GM20431 (cell line): Measurements from ENCODE around the gene EPHB3.

Source experiments
- in situ Hi-C: fragments of 300-500 bp; cut with MseI, MboI; formaldehyde crosslinking; loops from one replicate; pipeline ENCODE4 v1.15.0; 2020; ENCODE audit warnings: low sequenced_read_pairs; ENCODE audit not compliant: unreplicated experiment

Gene EPHB3

GRCh38 chr3:184562878-184563560 is 1.4 kb downstream of the EPHB3 start:
- in situ Hi-C loops = no loop called here

GRCh38 chr3:184563561-184563925 is 2.0 kb downstream of the EPHB3 start:
- in situ Hi-C loops = no loop called here

DNA sequence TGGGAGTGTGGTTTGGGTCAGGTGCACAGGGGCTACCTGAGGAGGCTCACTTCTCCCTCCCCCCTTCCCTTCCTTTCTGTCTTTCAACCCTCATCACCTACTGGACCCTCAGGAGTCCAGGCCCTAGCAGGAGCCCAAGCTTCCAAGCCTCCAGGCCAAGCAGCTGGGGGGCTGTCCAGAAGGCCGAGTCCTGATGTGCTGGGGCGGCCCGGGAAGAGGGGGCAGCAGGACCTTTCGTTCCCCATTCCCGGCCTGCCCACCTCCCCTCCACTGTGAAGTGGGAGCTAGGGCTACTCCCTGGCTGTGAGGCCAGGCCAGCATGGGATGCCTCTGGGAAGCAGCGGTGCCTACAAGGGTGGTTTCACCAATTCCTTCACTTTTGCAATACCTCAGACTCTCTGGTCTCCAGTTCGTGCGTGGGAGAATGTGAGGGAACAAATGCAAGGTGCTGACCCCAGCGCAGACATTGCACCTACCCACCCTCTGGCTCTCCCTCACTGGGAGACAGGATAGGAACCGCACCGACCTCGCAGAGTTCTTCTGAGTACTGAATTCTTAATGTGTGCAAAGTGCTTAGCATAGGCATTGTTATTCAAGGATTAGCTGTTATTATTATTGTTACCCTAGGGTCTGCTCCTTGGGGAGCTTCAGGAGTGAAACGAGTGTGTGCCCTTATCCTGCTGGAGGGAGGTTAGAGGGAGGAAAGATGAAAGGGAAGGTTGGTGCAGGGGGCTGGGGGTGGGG is 2.5 kb downstream of the EPHB3 start:
- in situ Hi-C loops = no loop called here

DNA sequence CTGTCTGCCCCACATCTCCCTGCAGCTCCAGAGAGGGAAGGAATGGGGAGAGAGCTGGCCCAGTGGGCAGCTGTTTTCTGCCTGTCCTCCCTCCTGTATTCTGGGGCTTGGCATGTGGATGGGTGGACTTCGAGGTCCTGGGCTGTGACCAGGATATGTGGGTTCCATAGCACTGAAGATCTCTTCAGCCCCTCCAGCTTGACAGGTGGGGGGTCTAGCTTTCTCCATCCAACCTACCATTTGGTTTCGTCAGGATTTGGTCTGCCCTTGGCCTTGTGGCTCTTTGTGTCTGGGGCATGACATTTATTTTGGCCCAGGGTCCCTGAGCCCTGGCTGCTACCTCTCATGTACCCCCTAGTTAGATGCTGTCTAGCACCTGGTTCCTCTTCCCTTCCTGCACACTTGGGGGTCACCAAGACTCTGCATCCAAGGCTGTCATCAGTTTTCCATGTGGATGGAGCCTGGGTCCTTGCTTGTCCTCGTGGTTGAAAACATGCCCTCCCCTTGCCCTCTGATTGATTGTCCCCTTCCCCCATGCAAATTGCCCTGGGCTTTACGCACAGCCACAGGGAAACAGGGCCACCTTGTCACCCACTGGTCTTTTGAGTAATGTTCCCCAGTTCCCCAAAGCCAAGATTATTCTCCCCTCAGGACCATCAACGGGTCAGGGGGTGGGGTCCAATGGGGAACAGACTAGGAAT is 3.2 kb downstream of the EPHB3 start:
- in situ Hi-C loops = no loop called here

DNA sequence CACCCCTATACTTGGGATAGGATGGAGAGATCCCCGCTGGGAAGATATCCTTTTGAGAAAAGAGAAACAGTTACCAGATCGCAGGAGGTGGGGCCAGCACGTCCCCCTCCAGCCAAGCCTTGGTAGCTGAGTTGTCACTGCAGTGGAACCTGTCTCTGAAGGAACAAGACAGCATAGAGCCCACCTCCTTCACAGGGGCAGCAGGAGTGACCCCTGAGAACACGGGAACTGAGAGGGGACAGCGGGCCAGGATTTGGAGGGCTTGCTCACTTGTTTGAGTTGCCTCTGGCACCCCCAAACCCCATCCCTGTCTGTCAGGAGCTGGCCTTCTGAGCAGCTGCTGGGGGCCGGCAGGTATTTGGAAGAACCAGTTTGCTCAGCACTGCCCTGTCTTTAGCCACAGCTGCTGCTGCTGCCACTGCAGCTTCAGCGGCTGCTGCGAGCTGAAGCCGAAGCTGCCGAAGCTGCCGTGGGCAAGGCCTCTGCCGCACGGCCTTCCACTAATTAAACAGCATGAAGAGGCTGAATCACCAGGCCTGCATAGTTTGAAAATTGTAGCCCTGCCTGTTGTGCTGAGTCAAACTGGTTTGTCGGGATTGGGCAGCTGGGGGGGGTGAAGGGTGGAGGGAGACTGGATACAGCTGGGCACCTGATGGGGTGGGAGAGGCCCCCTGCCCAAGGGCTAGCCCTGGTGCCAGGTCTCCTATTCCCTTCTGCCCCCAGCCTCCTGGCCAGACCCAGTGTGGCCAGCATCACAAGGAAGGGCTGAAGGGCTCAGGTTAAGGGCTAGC is 4.0 kb downstream of the EPHB3 start:
- in situ Hi-C loops = no loop called here

GRCh38 chr3:184566441-184567414 is 5.1 kb downstream of the EPHB3 start:
- in situ Hi-C loops = no loop called here

GRCh38 chr3:184567946-184568559 is 6.5 kb downstream of the EPHB3 start:
- in situ Hi-C loops = no loop called here

DNA sequence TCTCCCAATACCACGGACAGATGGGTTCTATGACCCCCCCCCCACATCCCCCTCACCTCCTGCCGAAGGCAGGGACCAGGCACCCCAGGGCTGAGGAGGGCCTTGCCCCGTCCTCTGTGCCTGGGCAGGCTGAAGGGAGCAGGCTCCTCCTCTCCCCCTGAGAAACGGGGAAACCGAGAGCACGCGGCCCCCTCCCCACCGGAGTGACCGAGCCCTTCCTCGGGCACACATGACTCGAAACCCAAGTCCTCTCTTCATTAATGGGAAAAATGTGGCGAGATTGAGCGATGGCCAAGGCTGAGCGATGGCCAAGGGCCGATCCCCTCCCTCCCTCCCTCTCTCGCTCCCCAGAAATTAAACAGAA is 7.0 kb downstream of the EPHB3 start:
- in situ Hi-C loops = no loop called here

- in situ Hi-C loops = no loop called here
Measured at GRCh38 chr3:184568924-184569829, 7.6 kb downstream of the EPHB3 start.

DNA sequence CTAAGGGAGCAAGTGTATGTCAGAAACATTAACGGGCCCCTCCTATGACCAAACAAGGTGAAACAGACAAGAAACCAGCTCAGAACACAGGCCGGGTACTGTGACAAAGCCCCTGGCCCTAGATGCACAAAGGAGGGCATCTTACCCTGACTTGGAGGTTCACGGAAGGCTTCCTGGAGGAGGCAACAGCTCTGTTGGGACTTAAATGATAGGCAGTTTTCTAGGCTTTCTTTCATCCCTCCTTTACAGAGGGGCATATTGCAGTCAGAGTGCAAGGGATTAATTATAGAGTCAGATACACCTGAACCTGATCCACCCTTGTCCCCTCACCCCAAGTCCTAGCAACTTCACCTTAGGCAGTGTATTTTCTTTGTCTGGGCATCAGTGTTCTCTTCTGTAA is 8.4 kb downstream of the EPHB3 start:
- in situ Hi-C loops = no loop called here

GRCh38 chr3:184570489-184570888 is 8.9 kb downstream of the EPHB3 start:
- in situ Hi-C loops = no loop called here

- in situ Hi-C loops = no loop called here
Measured at GRCh38 chr3:184571750-184572377, 10.3 kb downstream of the EPHB3 start.

DNA sequence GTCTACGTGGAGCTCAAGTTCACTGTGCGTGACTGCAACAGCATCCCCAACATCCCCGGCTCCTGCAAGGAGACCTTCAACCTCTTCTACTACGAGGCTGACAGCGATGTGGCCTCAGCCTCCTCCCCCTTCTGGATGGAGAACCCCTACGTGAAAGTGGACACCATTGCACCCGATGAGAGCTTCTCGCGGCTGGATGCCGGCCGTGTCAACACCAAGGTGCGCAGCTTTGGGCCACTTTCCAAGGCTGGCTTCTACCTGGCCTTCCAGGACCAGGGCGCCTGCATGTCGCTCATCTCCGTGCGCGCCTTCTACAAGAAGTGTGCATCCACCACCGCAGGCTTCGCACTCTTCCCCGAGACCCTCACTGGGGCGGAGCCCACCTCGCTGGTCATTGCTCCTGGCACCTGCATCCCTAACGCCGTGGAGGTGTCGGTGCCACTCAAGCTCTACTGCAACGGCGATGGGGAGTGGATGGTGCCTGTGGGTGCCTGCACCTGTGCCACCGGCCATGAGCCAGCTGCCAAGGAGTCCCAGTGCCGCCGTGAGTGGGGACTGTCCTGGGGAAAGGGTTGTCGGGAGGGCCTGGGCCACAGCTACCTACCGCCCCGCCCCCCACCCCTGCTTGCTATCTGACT is 11.2 kb downstream of the EPHB3 start:
- in situ Hi-C loops = no loop called here

DNA sequence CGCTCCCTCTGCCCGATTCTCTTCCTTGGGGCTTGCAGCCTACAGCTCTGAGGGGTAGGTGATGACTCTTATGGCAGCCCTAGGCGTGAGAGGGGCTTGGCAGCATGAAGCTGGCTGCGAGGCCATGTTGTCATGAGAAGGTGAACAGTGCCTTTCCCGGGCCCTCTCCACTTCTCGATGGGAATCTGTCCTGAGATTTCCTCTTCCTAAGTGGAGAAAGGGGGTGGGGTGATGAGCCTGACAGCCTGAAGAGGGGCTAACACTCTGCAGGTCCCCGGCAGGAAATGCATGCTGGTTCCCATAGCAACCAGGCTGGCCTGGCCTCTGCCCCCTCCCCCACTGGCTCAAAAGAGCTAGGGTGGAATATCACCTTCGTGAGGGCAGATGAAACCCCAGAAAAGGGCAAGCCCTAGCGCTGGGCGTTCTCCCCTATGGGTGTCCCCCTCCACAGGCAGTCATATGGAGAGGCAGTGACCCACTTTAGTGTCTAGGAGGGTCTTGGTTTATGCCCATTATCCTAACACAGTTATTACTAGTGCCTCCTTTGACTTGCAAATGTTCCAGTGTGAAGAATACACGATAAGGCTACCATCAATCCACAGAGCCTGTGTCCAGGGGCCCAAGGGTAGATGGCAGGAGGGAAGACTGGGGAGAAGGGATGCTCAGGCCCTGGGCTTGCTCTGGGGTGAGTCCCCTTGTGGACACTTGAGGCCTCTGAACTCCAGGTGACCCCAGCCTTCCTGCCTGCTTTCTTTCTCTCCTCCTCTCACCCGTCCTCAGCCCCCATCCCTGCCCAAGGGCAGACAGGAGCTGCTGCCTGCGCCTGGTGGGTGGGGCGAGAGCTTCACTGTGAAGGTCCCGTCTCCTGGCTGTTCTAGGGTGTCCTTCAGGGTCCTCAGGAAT is 13.2 kb downstream of the EPHB3 start:
- in situ Hi-C loops = no loop called here

DNA sequence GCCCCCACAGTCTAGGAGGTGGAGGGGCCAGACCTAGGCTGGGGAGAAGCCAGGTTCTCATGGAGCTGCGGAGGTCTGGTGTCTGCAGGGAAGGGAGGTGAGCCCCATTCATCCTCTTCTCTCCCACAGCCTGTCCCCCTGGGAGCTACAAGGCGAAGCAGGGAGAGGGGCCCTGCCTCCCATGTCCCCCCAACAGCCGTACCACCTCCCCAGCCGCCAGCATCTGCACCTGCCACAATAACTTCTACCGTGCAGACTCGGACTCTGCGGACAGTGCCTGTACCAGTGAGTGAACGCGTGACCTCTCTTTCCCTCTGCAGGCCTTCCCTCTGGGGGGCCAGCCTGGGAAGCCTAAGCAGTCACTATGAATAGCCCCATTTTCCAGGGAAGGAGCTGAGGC is 14.1 kb downstream of the EPHB3 start:
- in situ Hi-C loops = no loop called here
